BE2C (cell line): ENCODE data around the gene HAGHL.

Experiments
- DNase-seq: peaks from one replicate; pipeline ENCODE4 v3.0.0-alpha.2; 2020
- H3K27me3 ChIP-seq: fragments of 250-450 bp; sonication (Bioruptor Pico); 2 replicates; pipeline ENCODE4 v1.5.1; 2020; ENCODE audit warnings: mild to moderate bottlenecking
- H3K36me3 ChIP-seq: fragments of 250-450 bp; sonication (Bioruptor Pico); 2 replicates; pipeline ENCODE4 v1.5.1; 2020; ENCODE audit warnings: mild to moderate bottlenecking
- H3K4me1 ChIP-seq: fragments of 250-450 bp; sonication (Bioruptor Pico); 2 replicates; pipeline ENCODE4 v1.5.1; 2020
- H3K4me3 ChIP-seq: 2 replicates; pipeline ENCODE4 v1.5.1; 2011; ENCODE audit warnings: low read depth, low read length
- H3K9me3 ChIP-seq: fragments of 250-450 bp; sonication (Bioruptor Pico); 2 replicates; pipeline ENCODE4 v1.5.1; 2020
- CTCF ChIP-seq: IDR thresholded peaks from 2 replicates; pipeline ENCODE4 v1.5.1; 2012; ENCODE audit warnings: mild to moderate bottlenecking, low read depth, low read length

The HAGHL gene

GRCh38 chr16:726188-726437 is 793 bp upstream of the HAGHL start:
- no peaks in the 10 kb centered on the region for H3K9me3 ChIP-seq
- no peaks in the 10 kb centered on the region for H3K27me3 ChIP-seq
- DNase-seq = no peak
- peaks cover 39% of the 10 kb centered on the region for H3K36me3 ChIP-seq
- no peak overlapping the region for H3K4me3 ChIP-seq
- TF ChIP-seq CTCF = no peak
- H3K4me1 ChIP-seq = peaks cover 12% of the 10 kb centered on the region

- Histone ChIP-seq H3K4me1 (peaks cover 7% of the 10 kb centered on the region), H3K27me3 (no peaks in the 10 kb centered on the region), H3K9me3 (no peaks in the 10 kb centered on the region), H3K4me3 (peak overlapping the region; percentile 83), H3K36me3 (peaks cover 41% of the 10 kb centered on the region)
- no peak for TF ChIP-seq CTCF
- DNase-seq = peak; percentile 37
Observed at GRCh38 chr16:727291-727977, 528 bp downstream of the HAGHL start.

- DNase-seq = peak; percentile 96
- H3K9me3 ChIP-seq = no peaks in the 10 kb centered on the region
- TF ChIP-seq CTCF = no peak
- H3K4me3 ChIP-seq = peak overlapping the region; percentile 83
- H3K4me1 ChIP-seq = peaks cover 7% of the 10 kb centered on the region
- H3K36me3 ChIP-seq = peaks cover 38% of the 10 kb centered on the region
- H3K27me3 ChIP-seq = no peaks in the 10 kb centered on the region
Observed at GRCh38 chr16:728131-728889, 1.4 kb downstream of the HAGHL start.

GRCh38 chr16:728890-729744 is 2.2 kb downstream of the HAGHL start:
- no peak for TF ChIP-seq CTCF
- H3K9me3 ChIP-seq = no peaks in the 10 kb centered on the region
- DNase-seq = no peak
- peak overlapping the region; percentile 83 for H3K4me3 ChIP-seq
- H3K4me1 ChIP-seq = peaks cover 7% of the 10 kb centered on the region
- peaks cover 44% of the 10 kb centered on the region for H3K36me3 ChIP-seq
- no peaks in the 10 kb centered on the region for H3K27me3 ChIP-seq

- no peak for DNase-seq
- no peak for TF ChIP-seq CTCF
- Histone ChIP-seq H3K9me3 (no peaks in the 10 kb centered on the region), H3K4me3 (peak overlapping the region; percentile 83; the same call in 1 of the 2 replicates), H3K4me1 (peaks cover 7% of the 10 kb centered on the region), H3K27me3 (no peaks in the 10 kb centered on the region), H3K36me3 (peaks cover 45% of the 10 kb centered on the region)
Observed at GRCh38 chr16:729768-730665, 3.1 kb downstream of the HAGHL start.
